K562 (cell line): ENCODE results near the gene ADAM10.

ENCODE experiments used
- CBX5 ChIP-seq: IDR thresholded peaks from 2 replicates; pipeline ENCODE4 v1.6.1; 2014; ENCODE audit warnings: low read depth, borderline replicate concordance
- EGR1 ChIP-seq: fragments of 450-650 bp; conservative IDR thresholded peaks from 2 replicates; pipeline ENCODE4 v1.6.1; 2017; ENCODE audit warnings: mild to moderate bottlenecking
- EP300 ChIP-seq: IDR thresholded peaks from 2 replicates; pipeline ENCODE4 v1.6.1; 2012; ENCODE audit warnings: low read length, improper control_type of control experiment
- NFE2L1 ChIP-seq: fragments of 450-650 bp; IDR thresholded peaks from 2 replicates; pipeline ENCODE4 v1.6.1; 2016; ENCODE audit warnings: missing genetic modification characterization, low read depth, mild to moderate bottlenecking, missing compliant biosample characterization, moderate library complexity, borderline replicate concordance
- NONO ChIP-seq, 2 experiments: fragments of 200-400 bp in 1 of 2; fragments of 450-650 bp in 1 of 2; formaldehyde crosslinking in 1 of 2; IDR thresholded peaks; 2 replicates each; pipeline ENCODE4 v1.6.1; 2017; ENCODE audit warnings: low read depth in 2 of 2, mild to moderate bottlenecking in 2 of 2, moderate library complexity in 2 of 2, low read length in 1 of 2
- RBBP5 ChIP-seq: fragments of 200-600 bp; sonication (generic); IDR thresholded peaks from 2 replicates; pipeline ENCODE4 v1.6.1; 2012; ENCODE audit warnings: borderline replicate concordance, mild to moderate bottlenecking, low read length, control low read depth, inconsistent platforms; ENCODE audit not compliant: insufficient read depth, poor library complexity, severe bottlenecking
- SIRT6 ChIP-seq: IDR thresholded peaks from one replicate; pipeline ENCODE4 v1.6.1; 2012; ENCODE audit warnings: low read depth, mild to moderate bottlenecking, control low read depth, inconsistent platforms, low read length, moderate library complexity
- TARDBP ChIP-seq: fragments of 450-650 bp; IDR thresholded peaks from 2 replicates; pipeline ENCODE4 v1.6.1; 2016
- ZBTB17 ChIP-seq: fragments of 450-650 bp; formaldehyde crosslinking; IDR thresholded peaks from 2 replicates; pipeline ENCODE4 v1.4.0; 2020; ENCODE audit warnings: mild to moderate bottlenecking
- TF ChIP-seq, protein P1 (sequence below), 3 experiments: IDR thresholded peaks in 2 of 3; conservative IDR thresholded peaks in 1 of 3; 2 replicates each; pipeline ENCODE4 v1.5.1; 2011 to 2012; ENCODE audit warnings: low read length in 3 of 3, mild to moderate bottlenecking in 3 of 3, control low read depth in 2 of 3, improper control_type of control experiment in 1 of 3, inconsistent platforms in 1 of 3, low read depth in 1 of 3, mixed read lengths in 1 of 3, moderate library complexity in 1 of 3; ENCODE audit not compliant: insufficient read depth in 2 of 3
- TF ChIP-seq, protein P2 (sequence below): sonication (generic); formaldehyde crosslinking; IDR thresholded peaks from 2 replicates; pipeline ENCODE4 v1.9.0; 2022; ENCODE audit warnings: mild to moderate bottlenecking, missing genetic modification reagents

DNA sequence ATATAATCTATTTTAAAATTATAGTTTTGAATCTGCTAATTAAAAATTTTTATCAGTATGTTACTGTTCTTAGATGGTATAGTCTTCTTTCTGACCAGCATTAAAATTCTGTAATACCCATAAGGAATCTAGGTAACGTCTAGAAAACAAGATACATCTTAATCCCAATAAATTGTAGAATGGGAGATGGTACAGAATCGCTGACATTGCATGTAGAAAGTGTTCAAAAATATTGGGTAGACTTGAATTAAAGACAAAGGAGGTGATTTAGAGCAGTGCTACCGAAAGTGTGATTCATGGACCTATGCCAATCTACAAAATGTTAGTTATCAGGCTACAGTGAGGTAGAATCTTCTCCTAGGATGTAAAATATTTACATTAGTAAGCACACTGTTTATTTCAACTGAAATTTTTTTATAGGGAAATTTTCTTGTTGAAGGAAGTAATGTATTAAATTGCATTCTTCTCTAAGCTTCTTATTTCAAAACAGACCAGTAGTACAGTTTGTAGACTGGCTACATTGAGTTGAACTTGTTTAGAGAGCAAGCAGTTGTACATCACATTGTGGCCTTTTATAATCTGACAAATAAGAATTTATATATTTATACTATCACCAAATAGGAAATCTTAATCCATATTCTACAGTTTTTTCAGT lies 38.7 kb upstream of the ADAM10 start:
- TF ChIP-seq, protein P1, sequence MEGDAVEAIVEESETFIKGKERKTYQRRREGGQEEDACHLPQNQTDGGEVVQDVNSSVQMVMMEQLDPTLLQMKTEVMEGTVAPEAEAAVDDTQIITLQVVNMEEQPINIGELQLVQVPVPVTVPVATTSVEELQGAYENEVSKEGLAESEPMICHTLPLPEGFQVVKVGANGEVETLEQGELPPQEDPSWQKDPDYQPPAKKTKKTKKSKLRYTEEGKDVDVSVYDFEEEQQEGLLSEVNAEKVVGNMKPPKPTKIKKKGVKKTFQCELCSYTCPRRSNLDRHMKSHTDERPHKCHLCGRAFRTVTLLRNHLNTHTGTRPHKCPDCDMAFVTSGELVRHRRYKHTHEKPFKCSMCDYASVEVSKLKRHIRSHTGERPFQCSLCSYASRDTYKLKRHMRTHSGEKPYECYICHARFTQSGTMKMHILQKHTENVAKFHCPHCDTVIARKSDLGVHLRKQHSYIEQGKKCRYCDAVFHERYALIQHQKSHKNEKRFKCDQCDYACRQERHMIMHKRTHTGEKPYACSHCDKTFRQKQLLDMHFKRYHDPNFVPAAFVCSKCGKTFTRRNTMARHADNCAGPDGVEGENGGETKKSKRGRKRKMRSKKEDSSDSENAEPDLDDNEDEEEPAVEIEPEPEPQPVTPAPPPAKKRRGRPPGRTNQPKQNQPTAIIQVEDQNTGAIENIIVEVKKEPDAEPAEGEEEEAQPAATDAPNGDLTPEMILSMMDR (IDR thresholded peaks at IDR 0.05 in 2 of 3, conservative IDR thresholded peaks at IDR 0.05 in 1 of 3; ENCODE audit: insufficient read depth in 2 of 3, low read depth in 1 of 3, low read length in 3 of 3) = no peak
- TF ChIP-seq RBBP5 (no peak), EGR1 (no peak), TARDBP (no peak), NONO (IDR thresholded peaks at IDR 0.05; ENCODE audit: low read depth in 2 of 2, low read length in 1 of 2) (no peak), ZBTB17 (CRISPR knock-in tag) (no peak), EP300 (no peak), NFE2L1 (tag) (no peak), CBX5 (no peak), SIRT6 (no peak)
- TF ChIP-seq, protein P2, sequence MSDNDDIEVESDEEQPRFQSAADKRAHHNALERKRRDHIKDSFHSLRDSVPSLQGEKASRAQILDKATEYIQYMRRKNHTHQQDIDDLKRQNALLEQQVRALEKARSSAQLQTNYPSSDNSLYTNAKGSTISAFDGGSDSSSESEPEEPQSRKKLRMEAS (CRISPR knock-in tag) = no peak
